PC-9 (cell line): ENCODE measurements around the gene SLC2A9. TPM values are rescaled to one million over a fixed set of nuclear protein-coding genes. Genes with fewer than 3 reads are reported as not detected.

ENCODE experiments used
- BruUV-seq: library from RNA; stranded (reverse); fragments of 400-500 nt; replicated peaks from 2 replicates; lab custom pipeline; 2021; lab: Mats Ljungman, UMichigan
- CTCF ChIA-PET: fragments of 300-600 bp; sonication (Branson Sonifier 250); formaldehyde crosslinking; loops from one replicate; lab custom pipeline; 2022; ENCODE audit warnings: antibody characterized with exemption; lab: Charles Lee
- POLR2A ChIA-PET: fragments of 300-600 bp; sonication (Branson Sonifier 250); formaldehyde crosslinking; loops from one replicate; lab custom pipeline; 2022; ENCODE audit warnings: antibody characterized with exemption; ENCODE audit not compliant: unreplicated experiment; lab: Charles Lee
- DNase-seq, 2 experiments: peaks; one replicate each; pipeline versions ENCODE4 v3.0.0 to v3.0.0-alpha.2; 2015 to 2022; ENCODE audit warnings: mixed read lengths in 1 of 2
- H2AFZ ChIP-seq: fragments of 200-600 bp; sonication (generic); 2 replicates; pipeline ENCODE4 v1.8.1; 2017; ENCODE audit warnings: antibody characterized with exemption
- H3F3A ChIP-seq: fragments of 200-600 bp; sonication (generic); 2 replicates; pipeline ENCODE4 v1.8.1; 2017; ENCODE audit warnings: antibody characterized with exemption, mild to moderate bottlenecking, low read depth; ENCODE audit not compliant: insufficient read depth
- H3K27ac ChIP-seq: fragments of 200-600 bp; sonication (generic); 2 replicates; pipeline ENCODE4 v1.6.1; 2016; ENCODE audit warnings: mixed run types
- H3K27me3 ChIP-seq: fragments of 200-600 bp; sonication (generic); 2 replicates; pipeline ENCODE4 v1.6.1; 2016; ENCODE audit warnings: low read depth, mixed run types; ENCODE audit not compliant: insufficient read depth
- H3K36me3 ChIP-seq: fragments of 200-600 bp; sonication (generic); 2 replicates; pipeline ENCODE4 v1.6.1; 2016; ENCODE audit warnings: low read depth, mixed run types
- H3K4me1 ChIP-seq: fragments of 200-600 bp; sonication (generic); replicated peaks from 2 replicates; pipeline ENCODE4 v1.6.1; 2016; ENCODE audit warnings: mixed run types; ENCODE audit not compliant: insufficient read depth
- H3K4me2 ChIP-seq: fragments of 200-600 bp; sonication (generic); 2 replicates; pipeline ENCODE4 v1.6.1; 2017; ENCODE audit warnings: mixed run types
- H3K4me3 ChIP-seq: fragments of 200-600 bp; sonication (generic); 2 replicates; pipeline ENCODE4 v1.6.1; 2016; ENCODE audit warnings: mixed run types
- H3K79me2 ChIP-seq: fragments of 200-600 bp; sonication (generic); 2 replicates; pipeline ENCODE4 v1.6.1; 2017; ENCODE audit warnings: low read depth, mixed run types
- H3K9me2 ChIP-seq: fragments of 200-600 bp; sonication (generic); 2 replicates; pipeline ENCODE4 v1.8.1; 2017; ENCODE audit warnings: mild to moderate bottlenecking; ENCODE audit not compliant: insufficient read depth
- H3K9me3 ChIP-seq: fragments of 200-600 bp; sonication (generic); 2 replicates; pipeline ENCODE4 v1.8.1; 2016; ENCODE audit warnings: low read depth; ENCODE audit not compliant: insufficient read depth
- H4K20me1 ChIP-seq: fragments of 200-600 bp; sonication (generic); 2 replicates; pipeline ENCODE4 v1.8.1; 2017; ENCODE audit not compliant: insufficient read depth
- CTCF ChIP-seq: fragments of 200-600 bp; sonication (generic); conservative IDR thresholded peaks from 2 replicates; pipeline ENCODE4 v1.6.1; 2017; ENCODE audit warnings: mixed run types, antibody characterized with exemption, mild to moderate bottlenecking, moderate library complexity
- EZH2 ChIP-seq: fragments of 200-600 bp; sonication (generic); IDR thresholded peaks from 2 replicates; pipeline ENCODE4 v1.8.0; 2017; ENCODE audit warnings: antibody characterized with exemption, low read depth
- intact Hi-C: fragments of 100-400 bp; cut with micrococcal nuclease; formaldehyde crosslinking; loops from one replicate; pipeline ENCODE4 v1.10.0; 2022; ENCODE audit not compliant: unreplicated experiment
- total RNA-seq: library from RNA; stranded (reverse); gene quantifications from 2 replicates; pipeline ENCODE4 v1.2.3, GENCODE V29; 2021

The SLC2A9 gene
- total RNA-seq, 1 experiment from 2014 or later = 0.28 TPM

GRCh38 chr4:9816285-9816684 lies 205.0 kb downstream of the SLC2A9 start:
- H3K9me2 ChIP-seq = no peaks in the 10 kb centered on the region
- intact Hi-C loops = no loop called here
- H3K4me1 ChIP-seq = no peaks in the 10 kb centered on the region
- TF ChIP-seq CTCF (no peak), EZH2 (no peak)
- H3K27ac ChIP-seq = no peak overlapping the region
- no peaks in the 10 kb centered on the region for H3F3A ChIP-seq
- no peaks in the 10 kb centered on the region for H3K9me3 ChIP-seq
- H4K20me1 ChIP-seq = no peaks in the 10 kb centered on the region
- no peaks in the 10 kb centered on the region for H3K36me3 ChIP-seq
- H2AFZ ChIP-seq = no peak overlapping the region
- CTCF ChIA-PET = no interaction called here
- POLR2A ChIA-PET = no interaction called here
- no peak for DNase-seq
- peaks cover 53% of the 10 kb centered on the region; the same call in 1 of the 2 replicates for H3K27me3 ChIP-seq
- no peak overlapping the region for H3K4me2 ChIP-seq
- BruUV-seq = no TSS peak
- no peaks in the 10 kb centered on the region for H3K79me2 ChIP-seq
- H3K4me3 ChIP-seq = no peak overlapping the region

- Histone ChIP-seq H3K4me3 (no peak overlapping the region), H3K9me2 (no peaks in the 10 kb centered on the region), H3K27ac (no peak overlapping the region), H3K9me3 (no peaks in the 10 kb centered on the region), H3K4me2 (no peak overlapping the region), H3F3A (no peaks in the 10 kb centered on the region), H2AFZ (no peak overlapping the region), H3K27me3 (peaks cover 44% of the 10 kb centered on the region; the same call in 1 of the 2 replicates), H3K79me2 (no peaks in the 10 kb centered on the region), H4K20me1 (no peaks in the 10 kb centered on the region), H3K36me3 (no peaks in the 10 kb centered on the region), H3K4me1 (no peaks in the 10 kb centered on the region)
- TF ChIP-seq EZH2 = no peak
- no peak for TF ChIP-seq CTCF
- POLR2A ChIA-PET = no interaction called here
- DNase-seq = no peak
- BruUV-seq = no TSS peak
- intact Hi-C loops = no loop called here
- CTCF ChIA-PET = no interaction called here
Observed at GRCh38 chr4:9812501-9813340, 208.6 kb downstream of the SLC2A9 start.

GRCh38 chr4:9811806-9812205 lies 209.5 kb downstream of the SLC2A9 start:
- ChIA-PET CTCF (no interaction called here), POLR2A (no interaction called here)
- Histone ChIP-seq H3K27ac (no peak overlapping the region), H3K4me3 (no peak overlapping the region), H3K79me2 (no peaks in the 10 kb centered on the region), H2AFZ (no peak overlapping the region), H3K9me2 (no peaks in the 10 kb centered on the region), H3K27me3 (peaks cover 38% of the 10 kb centered on the region; the same call in 1 of the 2 replicates), H4K20me1 (no peaks in the 10 kb centered on the region), H3K9me3 (no peaks in the 10 kb centered on the region), H3F3A (no peaks in the 10 kb centered on the region), H3K4me2 (no peak overlapping the region), H3K36me3 (no peaks in the 10 kb centered on the region), H3K4me1 (no peaks in the 10 kb centered on the region)
- no peak for TF ChIP-seq CTCF
- TF ChIP-seq EZH2 = no peak
- intact Hi-C loops = no loop called here
- BruUV-seq = no TSS peak
- DNase-seq = no peak
